Inflammatory macrophage treated with lipopolysaccharide for 1 hour (primary cell): ENCODE data around the gene CNTNAP5.

Experiments used
- DNase-seq, 2 donors: peaks; one replicate each; pipeline ENCODE4 v3.0.0-alpha.2; 2020 to 2022

The CNTNAP5 gene

GRCh38 chr2:124281541-124281940 is 256.5 kb downstream of the CNTNAP5 start:
- no peak for DNase-seq

- no peak for DNase-seq
These were observed 258.0 kb downstream of the CNTNAP5 start for GRCh38 chr2:124283096-124283495.

GRCh38 chr2:124286089-124286783 is 261.1 kb downstream of the CNTNAP5 start:
- DNase-seq = no peak

DNA sequence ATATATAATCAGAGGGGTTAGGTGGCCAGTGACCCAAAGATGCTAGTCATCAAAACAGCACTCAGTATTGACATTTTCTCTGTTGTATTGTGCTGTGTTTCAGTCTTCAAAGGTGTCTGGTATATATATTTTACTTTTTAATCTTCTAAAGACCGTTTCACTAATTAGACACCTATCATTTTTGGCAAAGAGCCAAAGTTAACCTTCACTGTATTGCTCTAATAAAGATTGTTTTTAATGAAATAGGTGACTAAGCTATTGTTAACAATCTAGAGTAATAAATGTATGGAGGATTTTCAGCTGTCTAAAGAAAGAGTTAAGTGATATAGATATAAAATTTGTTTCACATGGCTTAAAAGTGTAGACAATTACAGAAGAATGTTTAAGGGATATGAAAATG is 264.0 kb downstream of the CNTNAP5 start:
- no peak for DNase-seq

DNA sequence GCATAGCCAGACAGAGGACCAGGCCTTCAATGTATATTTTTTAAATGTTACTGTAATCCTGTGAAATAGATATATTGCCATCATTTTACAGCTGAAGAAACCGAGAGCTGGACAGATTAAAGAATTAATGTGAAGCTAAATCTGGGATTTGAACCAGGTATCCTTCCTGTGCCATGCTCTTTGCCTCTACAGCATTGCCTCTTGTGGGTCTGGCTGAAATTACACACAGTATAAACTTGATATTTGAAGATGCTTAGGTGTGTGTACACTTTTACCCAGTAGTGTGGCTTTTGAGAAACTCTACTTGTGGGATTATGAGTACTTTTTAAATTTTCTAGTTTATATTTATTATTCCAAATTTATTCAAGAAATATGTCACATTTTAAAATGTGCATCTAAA is 264.5 kb downstream of the CNTNAP5 start:
- no peak for DNase-seq

- DNase-seq = no peak
These were observed 271.4 kb downstream of the CNTNAP5 start for GRCh38 chr2:124296470-124296869.

DNA sequence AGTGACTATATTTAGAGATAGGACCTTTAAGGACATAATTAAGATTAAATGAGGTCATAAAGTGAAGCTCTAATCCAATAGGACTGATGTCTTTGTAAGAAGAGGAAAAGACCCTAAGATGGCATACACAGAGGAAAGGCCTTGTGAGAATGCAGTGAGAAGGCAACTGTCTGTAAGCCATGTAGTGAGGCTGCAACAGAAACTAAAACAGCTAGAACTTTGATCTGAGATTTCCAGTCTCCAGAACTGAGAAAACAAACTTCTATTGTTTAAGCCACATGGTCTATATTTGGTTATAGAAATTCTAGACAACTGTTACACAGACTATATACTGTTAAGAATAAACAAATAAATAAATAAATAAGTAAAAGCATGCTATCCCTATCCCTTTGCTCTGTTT is 276.8 kb downstream of the CNTNAP5 start:
- no peak for DNase-seq

- no peak for DNase-seq
These were observed 283.4 kb downstream of the CNTNAP5 start for GRCh38 chr2:124308319-124309062.

- DNase-seq = no peak
These were observed 284.6 kb downstream of the CNTNAP5 start for GRCh38 chr2:124309563-124310138.

- DNase-seq = no peak
These were observed 285.6 kb downstream of the CNTNAP5 start for GRCh38 chr2:124310671-124311070.

GRCh38 chr2:124314084-124314483 is 289.0 kb downstream of the CNTNAP5 start:
- no peak for DNase-seq

DNA sequence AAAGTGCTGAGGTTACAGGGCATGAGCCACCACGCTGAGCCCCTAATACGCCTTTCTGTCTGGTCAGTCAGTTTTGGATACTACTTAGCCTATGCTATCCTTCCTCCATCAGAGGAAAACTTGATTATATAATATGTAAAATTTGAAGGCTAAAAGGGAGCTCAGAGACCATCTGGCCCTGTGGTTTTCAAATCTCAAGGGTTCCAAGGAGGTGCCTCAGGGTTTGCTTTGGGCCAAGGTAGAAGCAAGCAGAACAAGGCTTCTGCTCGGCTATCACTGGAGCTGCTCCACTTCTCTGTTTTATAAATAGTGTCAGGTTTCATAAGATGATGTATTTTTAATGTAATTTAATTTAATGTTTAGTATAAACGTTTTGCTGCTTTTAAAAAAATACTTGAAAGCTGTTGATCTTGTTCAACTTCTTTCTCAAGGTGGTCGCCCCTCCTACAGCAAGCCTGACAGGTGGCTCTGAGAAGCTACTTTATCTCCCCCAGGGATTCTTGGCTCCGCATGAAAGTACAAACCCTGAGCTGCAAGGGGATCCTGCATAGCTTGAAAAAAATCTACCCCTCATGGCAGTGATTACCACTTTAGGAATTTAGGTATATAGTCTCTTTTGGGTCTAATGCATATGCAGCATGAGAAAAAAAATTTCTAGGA is 290.3 kb downstream of the CNTNAP5 start:
- no peak for DNase-seq

DNA sequence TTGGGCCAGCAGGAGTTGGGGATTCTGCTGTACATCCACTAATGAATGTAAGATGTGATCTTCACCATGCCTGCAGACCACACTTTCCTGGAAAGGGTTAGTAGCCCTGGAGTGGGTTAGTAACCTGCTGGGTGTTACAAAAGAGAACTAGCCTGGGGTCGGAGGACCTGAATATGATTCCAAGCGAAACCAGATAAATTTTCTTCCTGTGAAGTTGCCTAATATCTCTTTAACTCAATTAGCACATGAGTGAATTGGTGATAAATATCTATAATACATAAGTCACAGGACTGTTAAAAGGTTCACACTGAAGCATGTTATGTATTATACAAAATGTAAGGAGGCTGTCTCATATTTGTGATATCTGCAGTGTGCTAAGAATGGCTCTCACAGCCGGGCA is 291.0 kb downstream of the CNTNAP5 start:
- no peak for DNase-seq

DNA sequence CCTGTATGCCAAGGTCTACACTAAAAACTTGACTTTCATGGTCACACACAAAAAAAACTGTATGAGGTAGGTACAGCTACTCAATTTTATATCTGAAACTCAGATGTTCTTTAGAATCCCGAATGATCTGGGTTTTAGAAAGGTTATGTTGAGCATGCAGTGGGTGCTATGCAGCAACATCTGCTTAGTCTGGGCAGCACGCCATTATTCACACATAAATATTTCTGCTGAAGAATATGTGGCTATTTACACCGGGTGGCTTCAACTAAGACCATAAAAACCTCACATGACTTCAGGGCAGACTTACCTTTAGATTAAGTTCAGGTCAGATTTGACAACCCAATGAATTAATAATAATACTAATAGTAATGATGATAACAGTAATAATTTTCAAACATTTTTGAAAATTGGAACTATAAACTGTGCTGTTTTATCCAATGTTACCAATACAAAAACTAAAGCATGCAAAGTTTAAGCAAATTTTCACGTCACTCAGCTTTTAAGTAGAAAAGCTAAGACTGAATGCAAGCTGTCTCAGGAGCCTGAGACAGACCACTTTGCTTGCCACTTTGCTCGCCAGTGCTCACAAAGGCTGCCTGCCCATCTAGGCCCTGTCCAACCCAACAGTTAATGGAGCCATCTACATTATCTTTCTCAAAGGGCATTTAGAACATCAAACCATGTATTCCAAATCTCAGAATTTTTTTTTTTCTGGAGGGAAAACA is 292.0 kb downstream of the CNTNAP5 start:
- DNase-seq = no peak

GRCh38 chr2:124317628-124318027 is 292.5 kb downstream of the CNTNAP5 start:
- no peak for DNase-seq

DNA sequence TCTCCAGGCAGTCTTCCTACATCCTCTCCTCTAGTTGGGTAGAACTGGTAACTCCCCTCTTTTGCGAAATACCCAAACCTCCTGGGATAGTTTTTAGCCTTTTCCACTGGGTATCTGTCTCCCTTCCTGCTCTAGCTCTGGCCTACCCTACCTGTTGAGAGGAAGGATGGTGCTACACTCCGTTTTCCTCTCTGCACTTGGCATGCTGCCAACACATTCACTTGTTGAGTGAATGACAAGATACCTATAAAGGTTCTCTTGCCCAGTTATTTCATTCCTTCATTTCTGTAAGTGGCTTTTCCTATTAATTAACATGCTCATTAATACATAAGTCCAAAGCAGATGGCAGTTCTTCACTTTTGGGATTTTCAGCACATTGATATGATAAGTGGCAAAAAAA is 293.8 kb downstream of the CNTNAP5 start:
- DNase-seq = no peak

GRCh38 chr2:124319577-124319976 is 294.5 kb downstream of the CNTNAP5 start:
- no peak for DNase-seq

GRCh38 chr2:124320051-124320688 is 295.1 kb downstream of the CNTNAP5 start:
- no peak for DNase-seq

DNA sequence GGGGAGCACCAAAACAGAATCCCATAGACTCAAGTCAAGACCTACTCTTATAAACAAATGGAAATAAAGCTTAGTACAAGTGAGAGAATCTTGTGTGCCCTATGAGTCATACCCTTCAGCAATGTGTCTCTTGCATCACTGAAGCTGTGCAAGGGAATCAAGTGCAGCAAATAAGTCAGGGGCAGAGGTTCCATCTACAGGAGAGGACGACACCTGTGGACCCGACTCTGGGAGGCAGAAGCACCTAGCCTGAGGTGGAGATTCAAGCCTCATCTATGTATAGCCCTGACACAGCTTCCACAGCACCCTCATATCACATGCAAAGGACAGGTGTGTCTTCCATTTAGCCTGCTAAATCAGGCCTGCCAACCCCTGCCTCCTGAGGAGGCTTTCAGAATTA is 298.2 kb downstream of the CNTNAP5 start:
- DNase-seq = no peak

DNA sequence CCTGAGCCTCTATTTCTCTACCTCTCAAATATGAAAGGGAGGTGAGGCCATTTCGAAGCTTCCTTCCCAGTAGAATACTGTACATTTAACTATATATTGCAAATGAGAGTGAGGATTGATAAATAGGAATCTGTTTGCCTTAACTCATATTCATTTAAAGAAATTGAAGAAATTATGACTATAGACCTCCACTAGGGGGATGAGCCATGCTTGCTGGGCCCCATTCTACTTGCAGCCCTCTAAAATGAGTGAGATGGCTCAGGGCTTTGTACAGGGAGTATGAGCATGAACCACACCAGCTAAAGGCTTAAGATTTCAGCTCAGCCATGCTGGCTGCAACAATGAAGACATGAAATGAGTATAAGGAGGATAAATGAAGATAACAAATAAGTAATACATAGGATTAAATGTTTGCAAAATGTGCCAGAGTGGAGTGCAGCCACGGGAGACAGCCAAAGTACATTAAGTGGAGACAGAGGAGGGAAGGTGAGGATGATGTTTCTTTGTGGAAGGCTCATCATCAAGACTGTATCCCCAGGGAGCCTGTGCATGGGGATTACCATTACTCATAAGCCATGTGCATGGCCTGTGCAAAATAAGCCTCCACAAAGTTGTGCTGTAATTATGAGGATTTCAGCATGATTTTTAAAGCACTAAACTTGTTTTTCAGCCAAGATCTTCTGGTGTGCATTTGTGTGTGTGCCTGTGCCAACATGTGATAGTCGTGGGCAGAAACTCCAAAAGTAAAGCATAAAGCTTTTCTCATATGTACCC is 300.8 kb downstream of the CNTNAP5 start:
- DNase-seq = no peak

- DNase-seq = no peak
These were observed 302.2 kb downstream of the CNTNAP5 start for GRCh38 chr2:124327303-124327702.

GRCh38 chr2:124328397-124328796 is 303.3 kb downstream of the CNTNAP5 start:
- DNase-seq = no peak
